Duodenal mucosa (tissue), 2 donors: ENCODE data around the gene IFT122.

Source experiments
- H3K27ac ChIP-seq: one replicate; pipeline ENCODE4 v1.7.0; 2013; ENCODE audit warnings: low read depth, low read length
- H3K27me3 ChIP-seq, 2 donors: one replicate each; pipeline ENCODE4 v1.7.0; 2013; ENCODE audit warnings: low read length in 2 of 2, control low read depth in 1 of 2; ENCODE audit not compliant: insufficient read depth in 2 of 2, control insufficient read depth in 1 of 2
- H3K36me3 ChIP-seq, 2 donors: one replicate each; pipeline ENCODE4 v1.7.0; 2013; ENCODE audit warnings: low read length in 2 of 2, control low read depth in 1 of 2; ENCODE audit not compliant: insufficient read depth in 2 of 2, control insufficient read depth in 1 of 2
- H3K4me1 ChIP-seq, 2 donors: one replicate each; pipeline ENCODE4 v1.7.0; 2013; ENCODE audit warnings: low read length in 2 of 2, control low read depth in 1 of 2; ENCODE audit not compliant: insufficient read depth in 2 of 2, control insufficient read depth in 1 of 2
- H3K4me3 ChIP-seq, 2 donors: one replicate each; pipeline ENCODE4 v1.7.0; 2013; ENCODE audit warnings: low read length in 2 of 2, low read depth in 1 of 2
- H3K9ac ChIP-seq, 2 donors: one replicate each; pipeline ENCODE4 v1.7.0; 2013; ENCODE audit warnings: low read length in 2 of 2, low read depth in 1 of 2
- H3K9me3 ChIP-seq, 2 donors: one replicate each; pipeline ENCODE4 v1.7.0; 2013; ENCODE audit warnings: low read length in 2 of 2, control low read depth in 1 of 2; ENCODE audit not compliant: control insufficient read depth in 1 of 2

IFT122 gene

DNA sequence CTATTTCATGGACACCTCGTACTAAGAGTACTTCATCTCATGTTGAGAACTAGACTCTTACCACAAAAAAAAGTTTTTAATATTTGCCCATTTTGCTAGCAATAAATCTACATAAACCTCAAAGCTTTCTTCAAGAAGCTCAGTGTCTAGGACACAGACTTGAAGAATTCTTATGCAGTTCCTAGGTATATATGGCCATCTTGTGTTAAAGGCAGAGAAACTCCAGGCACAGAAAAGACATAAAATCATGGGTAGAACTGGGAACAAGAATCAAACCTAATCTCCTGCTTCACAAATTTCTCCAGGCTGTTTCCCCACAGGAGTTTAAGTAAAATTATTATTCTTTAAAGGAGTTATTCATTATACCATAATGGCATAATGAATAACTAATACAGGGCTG lies 4.7 kb upstream of the IFT122 start:
- H3K9ac ChIP-seq, result no peak overlapping the region

GRCh38 chr3:129439226-129439816 lies 703 bp upstream of the IFT122 start:
- Histone ChIP-seq H3K4me3 (peak overlapping the region; percentile 97 to 99), H3K36me3 (peaks cover 4 to 6% of the 10 kb centered on the region in 2 donors), H3K9ac (peak overlapping the region; percentile 94 to 99), H3K9me3 (no peaks in the 10 kb centered on the region), H3K4me1 (peaks cover 16 to 38% of the 10 kb centered on the region in 2 donors), H3K27me3 (no peaks in the 10 kb centered on the region), H3K27ac (peak overlapping the region; percentile 84)

More for the DNA sequence above, 4.7 kb upstream of the IFT122 start:
- peaks cover 21 to 38% of the 10 kb centered on the region in 2 donors for H3K36me3 ChIP-seq
- no peaks in the 10 kb centered on the region for H3K9me3 ChIP-seq
- no peak overlapping the region for H3K4me3 ChIP-seq
- peaks cover 4 to 41% of the 10 kb centered on the region in 2 donors for H3K4me1 ChIP-seq
- no peak overlapping the region for H3K27ac ChIP-seq
- H3K27me3 ChIP-seq, result no peaks in the 10 kb centered on the region

GRCh38 chr3:129440618-129441190 lies 680 bp downstream of the IFT122 start:
- peaks cover 16 to 27% of the 10 kb centered on the region in 2 donors for H3K4me1 ChIP-seq

GRCh38 chr3:129441215-129441614 lies 1.2 kb downstream of the IFT122 start:
- Histone ChIP-seq H3K4me1 (peaks cover 11 to 22% of the 10 kb centered on the region in 2 donors), H3K9me3 (no peaks in the 10 kb centered on the region), H3K9ac (peak overlapping the region; percentile 84 to 85), H3K27ac (no peak overlapping the region), H3K27me3 (no peaks in the 10 kb centered on the region), H3K36me3 (peaks cover 0 to 6% of the 10 kb centered on the region in 2 donors), H3K4me3 (peak overlapping the region; percentile 97 to 99)

More at GRCh38 chr3:129440618-129441190, 680 bp downstream of the IFT122 start:
- Histone ChIP-seq H3K9ac (peak overlapping the region; percentile 84 to 85), H3K36me3 (peaks cover 0 to 6% of the 10 kb centered on the region in 2 donors), H3K4me3 (peak overlapping the region; percentile 97 to 99), H3K27ac (peak overlapping the region; percentile 93), H3K9me3 (no peaks in the 10 kb centered on the region), H3K27me3 (no peaks in the 10 kb centered on the region)

- H3K27ac ChIP-seq, result no peak overlapping the region
- H3K9ac ChIP-seq, result no peak overlapping the region
These were observed 1.8 kb downstream of the IFT122 start for GRCh38 chr3:129441782-129442181.

DNA sequence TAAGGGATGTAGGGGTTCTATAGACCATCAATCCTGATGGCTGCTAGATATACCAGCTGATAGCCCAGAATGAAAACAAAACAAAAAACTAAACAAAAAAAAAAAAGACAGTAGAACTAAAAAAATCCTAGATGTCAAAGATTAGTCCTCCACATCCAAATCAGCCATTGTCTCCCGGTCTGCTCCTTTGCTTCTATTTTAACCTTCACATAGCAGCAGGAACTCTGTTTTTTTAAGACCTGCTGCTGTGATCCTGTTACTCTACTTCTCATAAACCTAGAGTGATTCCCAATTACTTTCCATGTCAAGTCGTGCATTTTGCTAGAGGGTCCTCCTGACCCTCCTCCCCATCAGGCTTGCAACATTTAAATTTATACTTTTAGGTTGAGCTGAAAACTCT lies 2.5 kb downstream of the IFT122 start:
- peaks cover 0 to 3% of the 10 kb centered on the region in 2 donors for H3K36me3 ChIP-seq
- no peak overlapping the region for H3K9ac ChIP-seq
- H3K4me1 ChIP-seq, result peaks cover 11 to 16% of the 10 kb centered on the region in 2 donors
- H3K9me3 ChIP-seq, result no peaks in the 10 kb centered on the region
- H3K27me3 ChIP-seq, result no peaks in the 10 kb centered on the region
- no peak overlapping the region for H3K4me3 ChIP-seq
- no peak overlapping the region for H3K27ac ChIP-seq

More at GRCh38 chr3:129441782-129442181, 1.8 kb downstream of the IFT122 start:
- no peaks in the 10 kb centered on the region for H3K9me3 ChIP-seq
- H3K4me1 ChIP-seq, result peaks cover 11 to 21% of the 10 kb centered on the region in 2 donors
- H3K4me3 ChIP-seq, result peak overlapping the region in 1 of 2 donors; percentile 1
- H3K27me3 ChIP-seq, result no peaks in the 10 kb centered on the region
- peaks cover 0 to 6% of the 10 kb centered on the region in 2 donors for H3K36me3 ChIP-seq

DNA sequence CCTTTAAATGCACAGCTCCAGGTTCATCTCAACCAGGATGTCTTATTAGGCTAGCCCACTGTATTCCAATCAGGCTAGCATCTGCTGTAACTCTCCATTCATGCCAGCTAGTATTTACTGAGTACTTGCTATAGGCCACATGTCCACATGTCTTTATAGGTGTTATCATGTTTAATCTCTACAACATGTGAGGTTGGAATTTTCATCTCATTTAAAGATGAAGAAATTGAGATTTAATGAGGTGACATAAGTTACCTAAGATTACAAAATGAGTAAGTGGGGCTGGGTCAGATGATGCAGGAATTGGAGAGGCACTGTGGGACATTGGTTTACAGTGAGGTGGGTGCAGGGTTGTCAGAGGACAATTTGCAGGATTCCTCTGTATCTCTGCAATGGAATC lies 2.9 kb downstream of the IFT122 start:
- Histone ChIP-seq H3K4me1 (peaks cover 11 to 13% of the 10 kb centered on the region in 2 donors), H3K9me3 (no peaks in the 10 kb centered on the region), H3K4me3 (no peak overlapping the region), H3K27ac (no peak overlapping the region), H3K27me3 (no peaks in the 10 kb centered on the region), H3K9ac (no peak overlapping the region), H3K36me3 (no peaks in the 10 kb centered on the region)

DNA sequence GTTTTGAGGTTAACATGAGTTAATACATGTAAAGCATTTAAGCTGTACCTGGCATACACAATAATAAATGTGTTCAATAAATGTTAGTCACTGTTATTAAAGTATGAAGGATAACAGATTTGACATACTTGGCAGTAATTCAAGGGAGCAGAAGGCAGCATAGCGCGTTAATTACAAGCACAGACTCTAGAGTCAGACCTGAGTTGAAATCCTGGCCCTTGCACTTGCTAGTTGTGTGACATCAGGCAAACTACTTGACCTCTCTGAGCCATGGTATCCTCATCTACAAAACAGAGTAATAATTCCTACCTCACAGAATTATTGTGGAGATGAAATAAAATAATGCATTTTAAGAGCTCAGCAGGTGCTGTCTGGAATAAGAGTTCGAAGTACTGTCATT lies 5.4 kb downstream of the IFT122 start:
- H3K27ac ChIP-seq, result no peak overlapping the region
- no peak overlapping the region for H3K9ac ChIP-seq
- H3K4me1 ChIP-seq, result peaks cover 11 to 13% of the 10 kb centered on the region in 2 donors
- no peaks in the 10 kb centered on the region for H3K9me3 ChIP-seq
- H3K36me3 ChIP-seq, result no peaks in the 10 kb centered on the region
- H3K4me3 ChIP-seq, result no peak overlapping the region
- H3K27me3 ChIP-seq, result no peaks in the 10 kb centered on the region

DNA sequence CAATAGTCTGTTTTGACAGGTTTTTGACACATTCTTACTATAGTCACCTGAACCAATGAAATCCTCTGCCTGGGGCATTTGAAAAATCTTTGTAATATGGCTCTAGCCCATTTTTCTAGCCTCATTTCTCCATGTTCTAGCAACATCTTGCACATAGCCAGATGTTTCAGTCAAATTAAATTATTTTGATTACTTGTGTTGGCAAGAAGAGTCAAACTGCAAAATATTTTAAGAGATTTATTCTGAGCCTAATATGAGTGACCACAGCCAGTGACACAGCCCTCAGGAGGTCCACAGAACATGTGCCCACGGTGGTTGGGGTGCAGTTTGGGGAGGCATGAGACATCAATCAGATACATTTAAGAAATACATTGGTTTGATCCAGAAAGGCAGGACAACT lies 6.9 kb downstream of the IFT122 start:
- no peaks in the 10 kb centered on the region for H3K9me3 ChIP-seq
- no peaks in the 10 kb centered on the region for H3K27me3 ChIP-seq
- H3K36me3 ChIP-seq, result no peaks in the 10 kb centered on the region
- H3K27ac ChIP-seq, result no peak overlapping the region
- H3K4me1 ChIP-seq, result peaks cover 0 to 1% of the 10 kb centered on the region in 2 donors
- H3K4me3 ChIP-seq, result no peak overlapping the region
- H3K9ac ChIP-seq, result no peak overlapping the region

- H3K4me3 ChIP-seq, result no peak overlapping the region
- no peaks in the 10 kb centered on the region for H3K27me3 ChIP-seq
- H3K36me3 ChIP-seq, result no peaks in the 10 kb centered on the region
- no peaks in the 10 kb centered on the region for H3K9me3 ChIP-seq
- H3K27ac ChIP-seq, result no peak overlapping the region
- no peak overlapping the region for H3K9ac ChIP-seq
- H3K4me1 ChIP-seq, result no peaks in the 10 kb centered on the region
These were observed 8.3 kb downstream of the IFT122 start for GRCh38 chr3:129448186-129448895.
